ENCODE measurements around the gene UGDH. TPM values are rescaled to one million over a fixed set of nuclear protein-coding genes. Genes with fewer than 3 reads are reported as not detected.

Gene UGDH
- total and polyA plus RNA-seq, 9 of the 15 experiments (the other 6 are each of a cell fraction or from before 2014, with no cell fraction given), result 5.5 to 21.7 (median 16.2) TPM

GRCh38 chr4:39527296-39528060 is at the start of gene UGDH (continued):
- TF ChIP-seq ZNF444 (CRISPR knock-in tag; IDR thresholded peaks at IDR 0.05), result no peak
- no peak for TF ChIP-seq AFF1 (IDR thresholded peaks at IDR 0.05; ENCODE audit: low read depth in 1 of 2, partially characterized antibody in 2 of 2)
- 0 out of 2 replicates have a peak, but pooled peaks have one; percentile 12 for TF ChIP-seq ZNF12 (CRISPR knock-in tag; IDR thresholded peaks at IDR 0.05)
- no peak for TF ChIP-seq ELF4 (CRISPR knock-in tag; IDR thresholded peaks at IDR 0.05)
- peak; percentile 95 for TF ChIP-seq ZBTB40 (IDR thresholded peaks at IDR 0.05)
- no peak for TF ChIP-seq ZBTB40 (CRISPR knock-in tag; IDR thresholded peaks at IDR 0.05)
- TF ChIP-seq ZNF197 (CRISPR knock-in tag; IDR thresholded peaks at IDR 0.05; ENCODE audit: low read depth), result no peak
- TF ChIP-seq FOXM1 (IDR thresholded peaks at IDR 0.05; ENCODE audit: low read depth), result peak; percentile 26; the same call in 1 of the 2 replicates
- peak; percentile 91; the same call in 1 of the 2 replicates for TF ChIP-seq FOXM1 (CRISPR knock-in tag; IDR thresholded peaks at IDR 0.05; ENCODE audit: low read depth)
- no peak; the same call in 1 of the 2 replicates for TF ChIP-seq GATAD2A (IDR thresholded peaks at IDR 0.05)
- no peak for TF ChIP-seq NR2F6 (CRISPR knock-in tag; IDR thresholded peaks at IDR 0.05)
- peak; percentile 68; the same call in 1 of the 2 replicates for TF ChIP-seq NR2C2 (CRISPR knock-in tag; IDR thresholded peaks at IDR 0.05)
- TF ChIP-seq NR2C2 (tag; IDR thresholded peaks at IDR 0.05), result peak; percentile 80; the same call in 1 of the 2 replicates
- peak; percentile 92 for TF ChIP-seq MTA3 (IDR thresholded peaks at IDR 0.05; ENCODE audit: borderline replicate concordance)
- TF ChIP-seq GATAD2B (IDR thresholded peaks at IDR 0.05; ENCODE audit: borderline replicate concordance), result no peak
